HTERT RPE-1 (cell line): ENCODE data around the gene SLU7.

ENCODE experiments used
- in situ Hi-C: fragments of 300-500 bp; cut with MboI; formaldehyde crosslinking; loops from 4 replicates; pipeline ENCODE4 v1.14.3; 2020; ENCODE audit warnings: low sequenced_read_pairs

SLU7 gene

GRCh38 chr5:160369990-160370712 is 48.7 kb downstream of the SLU7 start, which contains the start of gene C1QTNF2:
C1QTNF2 (minus strand) TSS chr5:160370626; CDS start chr5:160355011, 15,615 bp downstream.
- in situ Hi-C loops, result no loop called here

- in situ Hi-C loops, result no loop called here
Measured at GRCh38 chr5:160367885-160368284, 51.0 kb downstream of the SLU7 start.

DNA sequence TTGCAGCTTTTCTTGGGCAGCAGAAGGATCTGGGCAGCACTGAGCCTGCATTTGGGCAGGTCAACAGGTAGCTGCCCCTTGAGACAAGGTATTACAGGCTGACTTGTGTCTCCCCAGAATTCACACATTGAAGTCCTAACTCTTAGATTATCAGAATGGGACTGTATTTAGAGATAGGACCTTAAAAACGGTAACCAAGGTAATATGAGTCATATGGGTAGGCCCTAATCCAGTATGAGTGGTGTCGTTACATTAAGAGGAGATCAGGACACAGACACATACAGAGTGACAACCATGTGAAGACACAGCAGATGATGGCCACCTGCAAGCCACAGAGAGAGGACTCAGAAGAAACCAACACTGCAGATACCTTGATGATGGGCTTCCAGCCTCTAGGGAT is 51.6 kb downstream of the SLU7 start:
- in situ Hi-C loops, result no loop called here

DNA sequence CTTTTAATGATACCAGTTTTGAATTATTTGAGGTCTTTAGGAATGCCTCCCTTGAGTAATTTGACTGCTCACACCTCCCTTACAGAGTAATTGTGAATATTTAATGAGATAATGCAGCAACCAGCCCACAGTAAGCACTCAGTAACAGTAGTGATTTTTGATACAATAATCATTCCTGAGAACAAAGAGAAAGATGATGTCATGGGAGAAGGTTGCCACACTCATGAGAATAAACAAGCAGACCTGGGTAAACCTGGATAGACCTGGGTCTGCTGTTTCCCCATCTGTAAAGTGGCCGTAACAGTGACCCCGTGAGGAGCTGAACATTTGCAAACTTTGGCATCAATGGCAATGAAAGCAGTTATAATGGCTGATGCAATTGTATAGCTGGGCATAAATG is 52.7 kb downstream of the SLU7 start:
- in situ Hi-C loops, result no loop called here

GRCh38 chr5:160363660-160364395 is 55.1 kb downstream of the SLU7 start:
- in situ Hi-C loops, result no loop called here

DNA sequence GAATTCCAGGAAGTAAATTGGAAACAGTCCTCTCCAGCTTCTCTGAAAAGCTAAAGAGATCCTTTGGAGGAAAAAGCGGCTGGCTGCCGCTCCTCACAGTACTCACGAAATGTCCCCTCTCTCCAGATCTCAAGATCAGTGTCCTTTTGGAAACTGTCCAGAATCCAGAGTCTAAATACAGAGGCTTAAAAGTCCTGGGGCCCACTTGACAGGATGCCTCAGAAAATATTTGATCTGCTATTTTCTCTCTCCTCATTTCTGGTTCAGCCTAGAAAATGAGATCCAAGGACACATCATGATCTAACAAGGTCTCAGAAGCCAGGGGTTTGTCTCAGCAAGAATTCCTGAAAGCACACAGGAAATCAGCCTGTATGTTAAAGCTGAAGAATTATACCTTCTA is 55.7 kb downstream of the SLU7 start:
- in situ Hi-C loops, result no loop called here

GRCh38 chr5:160361624-160362228 is 57.2 kb downstream of the SLU7 start:
- in situ Hi-C loops, result no loop called here

DNA sequence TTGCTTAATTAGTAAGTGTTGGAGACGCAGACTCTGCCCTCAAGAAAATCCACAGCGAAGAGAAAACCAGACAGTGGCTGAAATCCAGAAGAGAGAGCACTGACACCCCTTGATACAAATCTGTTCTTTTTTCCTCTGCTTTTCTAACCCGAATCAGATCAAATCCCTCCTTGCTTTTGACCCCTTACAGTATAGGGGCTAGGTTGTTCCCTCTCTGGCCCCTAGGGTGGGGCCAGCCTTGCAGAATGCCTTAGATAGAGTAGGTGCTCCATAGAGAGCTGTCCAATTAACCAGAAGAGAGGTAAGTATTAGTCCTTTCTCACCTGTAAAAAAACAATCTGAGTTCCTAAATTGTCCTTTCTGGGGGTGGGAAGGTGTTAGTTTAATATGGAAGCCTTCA is 58.6 kb downstream of the SLU7 start:
- in situ Hi-C loops, result no loop called here

GRCh38 chr5:160359816-160360215 is 59.1 kb downstream of the SLU7 start:
- in situ Hi-C loops, result no loop called here

DNA sequence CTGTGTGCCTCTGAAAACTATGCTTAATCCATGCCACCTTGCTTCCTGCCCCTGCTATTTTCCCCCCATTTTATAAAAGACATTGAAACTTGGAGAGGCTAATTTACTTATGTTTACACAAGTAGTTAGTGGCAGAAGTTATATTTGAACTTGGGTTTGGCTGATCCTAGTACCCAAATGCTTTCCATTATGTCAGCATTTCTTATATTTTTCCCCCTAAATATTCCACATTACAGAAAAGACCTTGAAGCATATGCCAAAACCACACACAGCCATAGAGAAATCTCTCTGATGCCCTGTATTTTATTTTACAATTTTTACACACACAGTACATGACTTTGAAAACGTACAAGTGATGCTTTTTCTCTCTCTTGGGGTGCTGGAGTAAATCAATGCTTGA is 59.6 kb downstream of the SLU7 start:
- in situ Hi-C loops, result no loop called here

DNA sequence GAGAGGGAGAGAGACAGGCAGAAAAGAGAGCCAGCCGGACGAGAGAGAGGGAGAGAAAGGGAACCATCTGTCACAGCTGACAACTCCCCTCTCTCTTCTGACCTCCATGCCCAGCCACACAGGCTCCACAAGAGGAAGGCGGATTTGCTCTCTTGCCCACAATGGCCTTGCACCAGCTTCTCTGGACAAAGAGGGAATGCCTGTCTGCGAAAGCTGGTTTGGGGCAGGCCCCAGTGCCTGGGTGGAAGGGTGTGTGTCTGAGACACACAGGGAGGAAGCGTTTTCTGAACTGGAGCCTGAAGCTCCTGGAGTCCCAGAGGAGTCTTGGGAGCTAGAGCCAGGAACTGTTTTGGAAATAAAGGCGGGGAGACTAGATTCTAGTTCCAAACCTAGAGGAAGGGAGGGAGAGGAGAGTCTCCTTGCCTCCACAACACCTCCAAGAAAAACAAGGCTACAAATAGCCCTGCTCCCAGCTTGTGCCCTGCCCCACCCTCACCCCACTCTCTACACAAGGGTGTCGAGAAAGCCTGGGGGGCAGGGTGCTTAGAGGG is 60.9 kb downstream of the SLU7 start:
- in situ Hi-C loops, result no loop called here

GRCh38 chr5:160357394-160357793 is 61.5 kb downstream of the SLU7 start:
- in situ Hi-C loops, result no loop called here

- in situ Hi-C loops, result no loop called here
Measured at GRCh38 chr5:160356550-160357347, 62.1 kb downstream of the SLU7 start.

DNA sequence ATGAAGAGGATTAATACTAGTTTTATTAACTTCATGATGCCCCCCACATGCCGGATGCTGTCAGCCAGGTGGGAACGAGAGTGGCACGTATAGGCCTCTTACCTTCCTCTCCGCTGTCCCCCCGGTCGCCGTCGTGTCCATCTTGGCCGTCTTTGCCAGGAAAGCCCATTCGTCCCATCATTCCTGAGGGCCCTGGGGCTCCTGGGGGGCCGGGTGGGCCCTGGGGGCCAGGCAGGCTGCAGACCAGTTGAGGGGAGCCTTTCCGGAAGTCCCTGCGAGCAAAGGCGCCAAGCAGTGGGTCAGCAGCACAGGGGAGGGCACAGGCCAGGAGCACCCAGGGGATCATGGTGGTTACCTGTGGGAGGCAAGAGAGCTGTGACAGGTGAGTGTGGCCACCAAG is 64.2 kb downstream of the SLU7 start:
- in situ Hi-C loops, result no loop called here

DNA sequence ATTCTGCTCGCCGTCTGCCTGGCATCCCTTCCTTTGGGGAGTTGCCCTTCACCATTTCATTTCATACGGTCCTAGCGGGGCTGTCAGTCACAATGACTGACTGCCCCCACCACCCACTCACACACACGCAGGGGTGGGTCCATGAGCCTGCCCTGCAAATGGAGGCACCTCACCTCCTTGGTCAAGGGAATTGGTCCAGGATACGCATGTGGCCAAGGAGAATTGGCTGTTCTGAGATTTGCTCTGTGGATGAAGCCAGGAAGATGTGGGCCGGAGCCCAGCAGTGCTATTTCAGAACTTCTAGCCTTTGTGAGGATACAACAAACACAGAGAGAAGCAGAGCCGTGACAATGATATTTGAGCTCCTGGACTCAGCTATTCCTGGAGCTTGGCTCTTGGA is 65.5 kb downstream of the SLU7 start:
- in situ Hi-C loops, result no loop called here

DNA sequence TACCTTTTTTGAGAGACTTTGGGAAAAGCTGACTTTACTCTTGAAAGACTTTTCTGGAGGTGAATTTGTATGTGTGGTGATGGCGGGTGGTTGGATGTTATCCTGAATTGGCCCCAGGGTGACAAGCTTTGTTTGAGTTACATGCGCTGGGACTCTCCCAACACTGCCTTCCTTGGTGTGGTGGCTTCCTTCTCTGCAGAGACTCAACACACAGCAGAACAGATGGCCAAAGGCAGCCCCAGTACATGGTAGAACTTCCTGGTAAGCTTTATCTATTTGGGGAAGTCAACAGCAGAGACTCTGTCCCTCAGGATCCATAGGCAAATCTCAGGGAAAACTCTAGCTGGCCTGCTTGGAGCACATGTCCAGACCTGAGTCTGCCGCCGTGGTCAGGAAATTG is 66.6 kb downstream of the SLU7 start:
- in situ Hi-C loops, result no loop called here
